HCT116 (cell line): ENCODE results near the gene METTL1. TPM values are rescaled to one million over a fixed set of nuclear protein-coding genes. Genes with fewer than 3 reads are reported as not detected.

Source experiments
- ATAC-seq: fragments of 200-7000 bp; cut with Tn5 transposase; 2 replicates; pipeline ENCODE4 v1.9.1; 2020; ENCODE audit warnings: mild to moderate bottlenecking, moderate library complexity
- BruUV-seq: library from RNA; stranded (reverse); fragments of 400-500 nt; replicated peaks from 2 replicates; lab custom pipeline; 2021; lab: Mats Ljungman, UMichigan
- CTCF ChIA-PET: fragments of 300-600 bp; sonication (Branson Sonifier 250); formaldehyde crosslinking; loops from one replicate; lab custom pipeline; 2021; ENCODE audit warnings: antibody characterized with exemption; lab: Charles Lee
- POLR2A ChIA-PET: fragments of 300-600, 350-600 bp; sonication (Branson Sonifier 250); formaldehyde crosslinking; loops from one replicate; lab custom pipeline; 2021; ENCODE audit warnings: antibody characterized with exemption; lab: Charles Lee
- RAD21 ChIA-PET, 2 experiments: fragments of 300-600 bp; sonication (Branson Sonifier 250); formaldehyde crosslinking; loops; one replicate each; lab custom pipeline; 2023; ENCODE audit warnings: low total read pairs in 2 of 2; ENCODE audit not compliant: uncharacterized antibody in 2 of 2, unreplicated experiment in 2 of 2, low non-redundant PET in 1 of 2; lab: Charles Lee
- DNase-seq: peaks from one replicate; pipeline ENCODE4 v3.0.0-alpha.2; 2010; ENCODE audit warnings: low read depth, low spot score
- H2AFZ ChIP-seq: fragments of 200-600 bp; shearing (Covaris generic), sonication (generic); 2 replicates; pipeline ENCODE4 v1.6.1; 2017; ENCODE audit warnings: low read depth, mixed run types, mixed read lengths, antibody characterized with exemption, low read length; ENCODE audit not compliant: poor library complexity, severe bottlenecking
- H3K27ac ChIP-seq: 2 replicates; pipeline ENCODE4 v1.5.1; 2012; ENCODE audit warnings: low read depth, low read length
- H3K27me3 ChIP-seq: fragments of 200-600 bp; sonication (generic); 2 replicates; pipeline ENCODE4 v1.6.1; 2016; ENCODE audit warnings: mixed run types, low read length, mixed read lengths; ENCODE audit not compliant: insufficient read depth
- H3K36me3 ChIP-seq, 2 experiments: fragments of 200-500 bp in 1 of 2; fragments of 200-600 bp in 1 of 2; sonication (Bioruptor generic) in 1 of 2; sonication (generic) in 1 of 2; 2 replicates each; pipeline versions ENCODE4 v1.5.1 to v1.6.1; 2014 to 2016; ENCODE audit warnings: low read length in 2 of 2, inconsistent platforms in 1 of 2, mixed read lengths in 1 of 2, mixed run types in 1 of 2; ENCODE audit not compliant: insufficient read depth in 2 of 2, control insufficient read depth in 1 of 2
- H3K4me1 ChIP-seq, 2 experiments: fragments of 200-600 bp in 1 of 2; sonication (generic) in 1 of 2; 2 replicates each; pipeline versions ENCODE4 v1.5.1 to v1.6.1; 2012 to 2017; ENCODE audit warnings: low read length in 2 of 2, inconsistent platforms in 1 of 2, mild to moderate bottlenecking in 1 of 2, mixed read lengths in 1 of 2, mixed run types in 1 of 2, moderate library complexity in 1 of 2; ENCODE audit not compliant: insufficient read depth in 2 of 2, control insufficient read depth in 1 of 2
- H3K4me2 ChIP-seq: fragments of 200-600 bp; sonication (generic); 2 replicates; pipeline ENCODE4 v1.6.1; 2017; ENCODE audit warnings: mixed run types, low read length, mixed read lengths
- H3K4me3 ChIP-seq, 2 experiments: fragments of 200-600 bp in 1 of 2; sonication (generic) in 1 of 2; replicated peaks in 1 of 2; 2 replicates each; pipeline ENCODE4 v1.5.1; 2011 to 2016; ENCODE audit warnings: low read length in 2 of 2, control low read depth in 1 of 2, low read depth in 1 of 2, mild to moderate bottlenecking in 1 of 2, mixed read lengths in 1 of 2, mixed run types in 1 of 2
- H3K79me2 ChIP-seq: fragments of 200-600 bp; sonication (generic); 2 replicates; pipeline ENCODE4 v1.6.1; 2017; ENCODE audit warnings: mild to moderate bottlenecking, mixed run types, low read length, moderate library complexity, mixed read lengths; ENCODE audit not compliant: insufficient read depth
- H3K9ac ChIP-seq: fragments of 200-600 bp; sonication (generic); 2 replicates; pipeline ENCODE4 v1.6.1; 2016; ENCODE audit warnings: low read length, mixed read lengths
- H3K9me2 ChIP-seq: fragments of 200-600 bp; sonication (generic), shearing (Covaris generic); 2 replicates; pipeline ENCODE4 v1.6.1; 2017; ENCODE audit warnings: mixed run types, mild to moderate bottlenecking, moderate library complexity; ENCODE audit not compliant: insufficient read depth
- H3K9me3 ChIP-seq, 2 experiments: fragments of 200-500 bp in 1 of 2; fragments of 200-600 bp in 1 of 2; sonication (Bioruptor generic) in 1 of 2; sonication (generic) in 1 of 2; 2 replicates each; pipeline ENCODE4 v1.6.1; 2014 to 2017; ENCODE audit warnings: low read length in 2 of 2, mixed read lengths in 2 of 2, inconsistent platforms in 1 of 2, low read depth in 1 of 2, mild to moderate bottlenecking in 1 of 2, mixed run types in 1 of 2, moderate library complexity in 1 of 2; ENCODE audit not compliant: control insufficient read depth in 1 of 2, insufficient read depth in 1 of 2
- H4K20me1 ChIP-seq: fragments of 200-600 bp; sonication (generic), shearing (Covaris generic); 2 replicates; pipeline ENCODE4 v1.6.1; 2017; ENCODE audit warnings: mixed run types, mild to moderate bottlenecking, moderate library complexity; ENCODE audit not compliant: insufficient read depth
- CBX3 ChIP-seq: IDR thresholded peaks from 2 replicates; pipeline ENCODE4 v1.6.1; 2012; ENCODE audit warnings: low read depth
- CEBPB ChIP-seq: IDR thresholded peaks from 2 replicates; pipeline ENCODE4 v1.6.1; 2012; ENCODE audit warnings: low read depth
- EGR1 ChIP-seq: IDR thresholded peaks from 2 replicates; pipeline ENCODE4 v1.6.1; 2012; ENCODE audit warnings: low read depth
- ELF1 ChIP-seq: IDR thresholded peaks from 2 replicates; pipeline ENCODE4 v1.6.1; 2012; ENCODE audit warnings: low read depth, borderline replicate concordance
- EZH2 ChIP-seq: fragments of 200-600 bp; sonication (generic); IDR thresholded peaks from 2 replicates; pipeline ENCODE4 v1.6.1; 2017; ENCODE audit warnings: antibody characterized with exemption, mixed run types
- EZH2phosphoT487 ChIP-seq: fragments of 200-600 bp; IDR thresholded peaks from 2 replicates; pipeline ENCODE4 v1.6.1; 2018; ENCODE audit warnings: antibody characterized with exemption, borderline replicate concordance
- FOSL1 ChIP-seq: IDR thresholded peaks from 2 replicates; pipeline ENCODE4 v1.6.1; 2012; ENCODE audit warnings: low read depth
- JUND ChIP-seq: IDR thresholded peaks from 2 replicates; pipeline ENCODE4 v1.6.1; 2012
- POLR2A ChIP-seq: IDR thresholded peaks from 2 replicates; pipeline ENCODE4 v1.7.0; 2011; ENCODE audit warnings: borderline replicate concordance; ENCODE audit not compliant: insufficient read depth, insufficient read length; ENCODE audit errors: extremely low read depth
- POLR2AphosphoS5 ChIP-seq: IDR thresholded peaks from 2 replicates; pipeline ENCODE4 v1.6.1; 2011; ENCODE audit warnings: mild to moderate bottlenecking, low read depth, low read length, moderate library complexity
- REST ChIP-seq: IDR thresholded peaks from 2 replicates; pipeline ENCODE4 v1.6.1; 2012; ENCODE audit warnings: low read depth
- SP1 ChIP-seq: IDR thresholded peaks from 2 replicates; pipeline ENCODE4 v1.6.1; 2012; ENCODE audit warnings: low read depth
- SRF ChIP-seq: IDR thresholded peaks from 2 replicates; pipeline ENCODE4 v1.6.1; 2012; ENCODE audit warnings: low read depth
- TCF7L2 ChIP-seq: IDR thresholded peaks from 2 replicates; pipeline ENCODE4 v1.7.0; 2011; ENCODE audit warnings: borderline replicate concordance, inconsistent platforms; ENCODE audit not compliant: insufficient read depth, insufficient read length; ENCODE audit errors: extremely low read depth
- YY1 ChIP-seq: IDR thresholded peaks from 2 replicates; pipeline ENCODE4 v1.6.1; 2011; ENCODE audit warnings: low read length, low read depth, moderate library complexity, mild to moderate bottlenecking; ENCODE audit not compliant: insufficient replicate concordance; ENCODE audit errors: extremely low read depth
- ZFX ChIP-seq: fragments of 450-650 bp; IDR thresholded peaks from 2 replicates; pipeline ENCODE4 v1.6.1; 2017
- ZNF274 ChIP-seq: fragments of 200-500 bp; sonication (Bioruptor generic); IDR thresholded peaks from 2 replicates; pipeline ENCODE4 v1.6.1; 2014; ENCODE audit warnings: mild to moderate bottlenecking, low read depth, low read length, inconsistent platforms
- intact Hi-C: fragments of 100-400 bp; cut with micrococcal nuclease; formaldehyde crosslinking; loops from 2 replicates; pipeline ENCODE4 v1.10.0; 2022
- total RNA-seq: library from RNA; stranded (reverse); gene quantifications from one replicate; pipeline ENCODE4 v1.2.1, GENCODE V29; 2021; ENCODE audit not compliant: unreplicated experiment
- TF ChIP-seq, protein P1 (sequence below): IDR thresholded peaks from 2 replicates; pipeline ENCODE4 v1.6.1; 2012
- TF ChIP-seq, protein P2 (sequence below): IDR thresholded peaks from 2 replicates; pipeline ENCODE4 v1.6.1; 2012

The METTL1 gene
- total RNA-seq, 1 experiment from 2014 or later, result 56.6 TPM

DNA sequence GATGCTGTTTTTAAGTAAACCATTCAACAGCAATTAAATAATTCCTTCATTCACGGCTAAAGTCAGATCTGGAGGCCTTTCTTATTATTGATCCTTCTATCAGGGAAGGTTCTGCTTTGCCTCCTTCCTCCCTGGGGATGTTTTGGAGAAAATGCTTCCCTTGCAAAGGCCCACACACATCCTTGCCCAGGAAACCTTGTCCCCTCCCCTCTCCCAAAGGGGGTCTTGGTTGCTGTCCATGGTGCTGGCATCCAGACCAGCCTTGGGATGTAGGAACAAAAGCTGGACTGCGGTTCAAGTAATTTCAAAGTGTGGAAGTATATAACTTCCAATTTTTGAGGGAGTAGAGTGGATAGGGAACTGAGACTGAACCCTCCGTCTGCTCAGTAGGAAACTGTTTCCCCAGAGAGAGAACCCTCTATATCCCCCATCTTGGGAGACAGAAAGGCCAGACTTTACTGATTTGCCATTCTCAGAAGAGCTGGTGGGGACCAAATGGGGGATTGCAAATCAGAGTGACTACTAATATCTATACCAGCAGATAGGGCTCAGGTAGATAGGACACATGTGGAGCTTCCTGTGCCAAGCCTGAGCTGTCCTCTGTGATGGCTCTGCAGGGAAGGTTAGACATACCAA, 11.4 kb downstream of the METTL1 start:
- Histone ChIP-seq H3K9me3 (no peaks in the 10 kb centered on the region), H3K4me1 (peaks cover 6 to 28% of the 10 kb centered on the region in 2 experiments; a peak in 3 of 4 replicates), H2AFZ (no peak overlapping the region)
- no peak for DNase-seq
- TF ChIP-seq EGR1 (no peak), EZH2phosphoT487 (no peak), SRF (no peak), FOSL1 (no peak), TCF7L2 (no peak), ZNF274 (no peak), SP1 (no peak), YY1 (no peak), CBX3 (no peak), JUND (no peak), EZH2 (no peak), REST (no peak), ELF1 (no peak), ZFX (no peak), POLR2A (no peak), CEBPB (no peak), POLR2AphosphoS5 (no peak)
- TF ChIP-seq, protein P1, sequence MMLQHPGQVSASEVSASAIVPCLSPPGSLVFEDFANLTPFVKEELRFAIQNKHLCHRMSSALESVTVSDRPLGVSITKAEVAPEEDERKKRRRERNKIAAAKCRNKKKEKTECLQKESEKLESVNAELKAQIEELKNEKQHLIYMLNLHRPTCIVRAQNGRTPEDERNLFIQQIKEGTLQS, result no peak
- TF ChIP-seq, protein P2, sequence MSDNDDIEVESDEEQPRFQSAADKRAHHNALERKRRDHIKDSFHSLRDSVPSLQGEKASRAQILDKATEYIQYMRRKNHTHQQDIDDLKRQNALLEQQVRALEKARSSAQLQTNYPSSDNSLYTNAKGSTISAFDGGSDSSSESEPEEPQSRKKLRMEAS, result no peak
- TF ChIP-seq, all 23 proteins: peak for 0
- H4K20me1 ChIP-seq, result no peaks in the 10 kb centered on the region
- ChIA-PET CTCF (no interaction called here), RAD21 (no interaction called here), POLR2A (no interaction called here)
- no peaks in the 10 kb centered on the region for H3K27me3 ChIP-seq
- no peak overlapping the region for H3K9ac ChIP-seq
- peaks cover 0 to 7% of the 10 kb centered on the region in 2 experiments; a peak in 2 of 4 replicates for H3K36me3 ChIP-seq
- H3K4me3 ChIP-seq, result no peak overlapping the region
- ATAC-seq, result no peak
- no peaks in the 10 kb centered on the region for H3K79me2 ChIP-seq
- H3K27ac ChIP-seq, result no peak overlapping the region
- no peaks in the 10 kb centered on the region for H3K9me2 ChIP-seq
- no peak overlapping the region for H3K4me2 ChIP-seq
- intact Hi-C loops, result no loop called here
- BruUV-seq, result no TSS peak
